ENCODE measurements around the gene CD99. TPM values are rescaled to one million over a fixed set of nuclear protein-coding genes. Genes with fewer than 3 reads are reported as not detected.
A peak's percentile ranks its signal among the peaks of the same experiment; 100 is the strongest.

Gene CD99
- total RNA-seq, 1 experiment from 2014 or later = 92.1 TPM

DNA sequence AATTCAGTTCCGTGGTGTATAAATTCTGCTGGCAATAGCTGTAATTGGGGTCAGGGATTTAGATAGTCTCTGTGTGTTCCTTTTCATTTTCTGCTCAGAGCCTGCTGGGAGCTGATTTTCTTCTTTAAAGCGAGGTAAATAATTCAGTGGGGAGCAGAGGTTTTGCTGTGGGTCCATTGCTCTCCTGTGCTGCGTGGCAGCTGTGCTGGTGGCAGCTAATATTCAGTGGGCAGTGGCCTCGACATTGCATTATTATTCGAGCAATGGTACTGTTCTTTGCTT lies 74.4 kb downstream of the CD99 start:
- Histone ChIP-seq H3K23me2 (ENCODE audit: insufficient read length, low read depth, low read length, poor library complexity, severe bottlenecking) (no peaks in the 10 kb centered on the region), H3K4me2 (ENCODE audit: insufficient read depth, insufficient read length, low read length) (no peak overlapping the region), H2BK20ac (ENCODE audit: low read depth, low read length, poor library complexity, severe bottlenecking) (no peak overlapping the region), H3K56ac (ENCODE audit: insufficient read length, low read depth, low read length) (no peak overlapping the region), H3K23ac (ENCODE audit: insufficient read length, low read depth, low read length) (no peak overlapping the region), H3K9ac (ENCODE audit: extremely low read depth, insufficient read length, low read length) (no peak overlapping the region), H2BK12ac (ENCODE audit: insufficient read length, low read depth, low read length) (no peak overlapping the region), H3T11ph (ENCODE audit: low read length) (no peak overlapping the region), H4K91ac (ENCODE audit: insufficient read length, low read depth, low read length) (no peak overlapping the region), H3K4ac (ENCODE audit: low read depth, low read length) (no peak overlapping the region), H2AFZ (ENCODE audit: low read length) (no peak overlapping the region), H2BK15ac (ENCODE audit: low read depth, low read length) (no peak overlapping the region), H3K27ac (ENCODE audit: insufficient read length, low read depth, low read length) (no peak overlapping the region), H4K20me1 (ENCODE audit: control insufficient read depth, insufficient read depth, insufficient read length) (no peaks in the 10 kb centered on the region), H3K9me3 (ENCODE audit: control insufficient read depth, low read depth, low read length) (no peaks in the 10 kb centered on the region), H3K79me1 (ENCODE audit: insufficient read depth, low read depth, low read length, poor library complexity, severe bottlenecking) (no peaks in the 10 kb centered on the region), H3K27me3 (ENCODE audit: insufficient read depth, low read length) (no peaks in the 10 kb centered on the region), H2AK5ac (ENCODE audit: insufficient read length, low read length) (no peak overlapping the region), H3K18ac (ENCODE audit: insufficient read length, low read depth, low read length) (no peak overlapping the region), H4K8ac (replicated peaks; ENCODE audit: insufficient read length, low read depth, low read length) (no peak overlapping the region), H2BK5ac (ENCODE audit: insufficient read length, low read length) (no peak overlapping the region), H4K5ac (ENCODE audit: insufficient read length, low read depth, low read length) (no peak overlapping the region), H3K4me1 (ENCODE audit: insufficient read depth, low read length) (no peaks in the 10 kb centered on the region), H3K14ac (ENCODE audit: insufficient read depth, low read length) (no peak overlapping the region), H2BK120ac (ENCODE audit: low read depth, low read length, poor library complexity, severe bottlenecking) (no peak overlapping the region), H3K79me2 (ENCODE audit: insufficient read depth, low read length) (no peaks in the 10 kb centered on the region)
- Mint-ChIP-seq H3K4me1 (peaks cover 30 to 31% of the 10 kb centered on the region in 2 experiments), H3K27me3 (ENCODE audit: low read depth) (no peaks in the 10 kb centered on the region), H3K9me3 (peaks cover 4 to 5% of the 10 kb centered on the region in 2 experiments; a peak in 3 of 5 replicates), H3K36me3 (ENCODE audit: insufficient read depth in 1 of 3, low read depth in 3 of 3) (peaks cover 0 to 4% (median 0%) of the 10 kb centered on the region in 3 experiments; a peak in 3 of 7 replicates), H3K27ac (peak overlapping the region in 2 of 3 experiments; percentile 24 to 40; a peak in 1 of 7 replicates), H3K4me3 (no peak overlapping the region)
- no peak for TF ChIP-seq CTCF (conservative IDR thresholded peaks at IDR 0.05)
- no peak for DNase-seq
- no CpG with 5 or more reads among the region's 5 CpGs for WGBS (ENCODE audit: extremely low coverage, insufficient read length, low lambda C conversion rate)
